ENCODE measurements around the gene IFT25.
"Not testable (repeated sequence)": the region's sequence is repeated elsewhere in the genome, so short reads cannot be mapped to it uniquely, and the experiment has no call there.

The IFT25 gene

DNA sequence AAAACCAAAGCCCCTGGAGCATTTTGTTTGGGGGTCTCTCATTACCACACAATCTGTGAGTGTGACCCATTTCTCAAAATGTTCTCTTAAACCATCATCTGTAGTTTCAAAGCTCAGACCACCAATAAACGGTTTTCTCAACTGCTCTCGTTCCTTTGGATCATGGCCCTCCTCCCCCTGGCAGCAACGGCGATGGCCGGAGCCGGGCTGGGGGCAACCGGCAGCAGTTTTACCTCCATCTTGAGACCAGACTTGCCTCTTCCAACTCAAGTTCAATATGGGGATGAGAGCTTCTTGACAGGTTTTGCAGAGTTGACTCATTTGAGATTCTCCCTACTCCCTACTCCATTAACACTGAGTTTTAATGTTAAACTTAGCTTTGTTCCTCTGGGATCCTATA lies 30.4 kb upstream of the IFT25 start:
- whole genome bisulfite sequencing, result 92% methylated on average over 7 of the region's 7 CpGs
- Histone ChIP-seq H3K27ac (ENCODE audit: low read depth, low read length) (no peak overlapping the region), H3K4me1 (ENCODE audit: insufficient read depth, low read length) (no peaks in the 10 kb centered on the region), H3K36me3 (ENCODE audit: insufficient read depth, low read length) (peaks cover 9% of the 10 kb centered on the region; the same call in 1 of the 2 replicates), H3K9me3 (ENCODE audit: insufficient read depth, low read depth, low read length) (no peaks in the 10 kb centered on the region), H3K4me3 (ENCODE audit: low read length) (no peak overlapping the region), H3K27me3 (ENCODE audit: insufficient read depth, low read length) (no peaks in the 10 kb centered on the region), H3K9ac (ENCODE audit: low read depth, low read length) (no peak overlapping the region)

DNA sequence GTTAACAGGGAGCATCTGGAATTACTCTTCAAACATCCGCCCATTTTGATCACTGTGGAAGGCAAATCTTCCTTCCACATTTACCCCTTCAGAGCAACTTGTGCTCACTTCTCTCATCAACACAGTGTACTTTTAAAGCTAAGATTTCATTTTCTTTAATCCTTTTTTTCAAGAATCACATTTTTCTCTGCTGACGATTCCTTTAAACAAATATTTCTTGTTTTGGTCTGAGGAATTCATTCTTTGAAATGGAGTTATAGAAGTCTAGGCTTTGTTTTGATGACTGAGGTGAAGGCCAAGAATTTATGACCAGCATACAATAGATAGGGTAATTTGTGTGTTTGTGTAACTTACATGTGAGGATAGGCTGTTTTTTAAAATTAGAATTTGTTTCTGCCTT lies 26.2 kb upstream of the IFT25 start:
- Histone ChIP-seq H3K4me1 (ENCODE audit: insufficient read depth, low read length) (no peaks in the 10 kb centered on the region), H3K9me3 (ENCODE audit: insufficient read depth, low read depth, low read length) (no peaks in the 10 kb centered on the region), H3K4me3 (ENCODE audit: low read length) (no peak overlapping the region), H3K27ac (ENCODE audit: low read depth, low read length) (no peak overlapping the region), H3K27me3 (ENCODE audit: insufficient read depth, low read length) (no peaks in the 10 kb centered on the region), H3K36me3 (ENCODE audit: insufficient read depth, low read length) (peaks cover 45% of the 10 kb centered on the region), H3K9ac (ENCODE audit: low read depth, low read length) (no peak overlapping the region)
- WGBS, result 96% methylated on average over 2 of the region's 2 CpGs

DNA sequence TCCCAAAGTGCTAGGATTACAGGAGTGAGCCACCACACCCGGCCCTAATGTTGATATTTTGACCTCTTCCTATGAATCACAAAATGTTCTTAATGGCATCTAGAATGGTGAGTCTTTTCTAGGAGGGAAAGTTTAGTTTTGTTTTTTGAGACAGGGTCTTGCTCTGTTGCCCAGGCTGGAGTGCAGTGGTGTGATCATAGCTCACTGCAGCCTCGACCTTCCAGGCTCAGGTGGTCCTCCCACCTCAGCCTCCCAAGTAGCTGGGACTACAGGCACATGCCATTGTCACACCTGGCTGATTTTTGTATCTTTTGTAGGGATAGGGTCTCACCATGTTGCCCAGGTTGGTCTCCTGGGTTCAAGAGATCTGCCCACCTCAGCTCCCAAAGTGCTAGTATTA lies 23.8 kb upstream of the IFT25 start:
- not testable (repeated sequence) for H3K27me3 ChIP-seq (ENCODE audit: insufficient read depth, low read length); H3K9me3 ChIP-seq (ENCODE audit: insufficient read depth, low read depth, low read length); H3K4me1 ChIP-seq (ENCODE audit: insufficient read depth, low read length); H3K27ac ChIP-seq (ENCODE audit: low read depth, low read length); H3K9ac ChIP-seq (ENCODE audit: low read depth, low read length); H3K4me3 ChIP-seq (ENCODE audit: low read length)
- 91% methylated on average over 2 of the region's 2 CpGs for WGBS
- peaks cover 65% of the 10 kb centered on the region for H3K36me3 ChIP-seq (ENCODE audit: insufficient read depth, low read length)

DNA sequence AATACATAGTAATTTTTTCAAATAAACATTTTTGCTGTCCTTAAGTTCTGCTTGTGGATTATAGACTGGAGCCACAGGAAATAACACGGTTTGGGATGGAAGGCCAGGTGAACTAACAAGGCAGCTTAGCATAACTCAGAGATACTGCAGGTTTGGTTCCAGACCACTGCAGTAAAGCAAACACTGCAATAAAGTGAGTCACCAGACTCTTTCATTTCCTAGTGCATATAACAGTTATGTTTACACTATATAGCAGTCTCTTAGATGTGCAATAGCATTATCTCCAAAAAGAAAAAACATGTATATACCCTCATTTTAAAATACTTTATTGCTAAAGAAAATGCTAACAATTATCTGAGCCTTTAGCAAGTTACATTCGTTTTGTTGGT lies 22.6 kb upstream of the IFT25 start:
- H3K4me3 ChIP-seq (ENCODE audit: low read length), result no peak overlapping the region
- H3K4me1 ChIP-seq (ENCODE audit: insufficient read depth, low read length), result peaks cover 3% of the 10 kb centered on the region; the same call in 1 of the 2 replicates
- 91% methylated on average over 2 of the region's 2 CpGs for WGBS
- peaks cover 74% of the 10 kb centered on the region for H3K36me3 ChIP-seq (ENCODE audit: insufficient read depth, low read length)
- no peak overlapping the region for H3K27ac ChIP-seq (ENCODE audit: low read depth, low read length)
- no peaks in the 10 kb centered on the region for H3K27me3 ChIP-seq (ENCODE audit: insufficient read depth, low read length)
- no peaks in the 10 kb centered on the region for H3K9me3 ChIP-seq (ENCODE audit: insufficient read depth, low read depth, low read length)
- no peak overlapping the region for H3K9ac ChIP-seq (ENCODE audit: low read depth, low read length)

DNA sequence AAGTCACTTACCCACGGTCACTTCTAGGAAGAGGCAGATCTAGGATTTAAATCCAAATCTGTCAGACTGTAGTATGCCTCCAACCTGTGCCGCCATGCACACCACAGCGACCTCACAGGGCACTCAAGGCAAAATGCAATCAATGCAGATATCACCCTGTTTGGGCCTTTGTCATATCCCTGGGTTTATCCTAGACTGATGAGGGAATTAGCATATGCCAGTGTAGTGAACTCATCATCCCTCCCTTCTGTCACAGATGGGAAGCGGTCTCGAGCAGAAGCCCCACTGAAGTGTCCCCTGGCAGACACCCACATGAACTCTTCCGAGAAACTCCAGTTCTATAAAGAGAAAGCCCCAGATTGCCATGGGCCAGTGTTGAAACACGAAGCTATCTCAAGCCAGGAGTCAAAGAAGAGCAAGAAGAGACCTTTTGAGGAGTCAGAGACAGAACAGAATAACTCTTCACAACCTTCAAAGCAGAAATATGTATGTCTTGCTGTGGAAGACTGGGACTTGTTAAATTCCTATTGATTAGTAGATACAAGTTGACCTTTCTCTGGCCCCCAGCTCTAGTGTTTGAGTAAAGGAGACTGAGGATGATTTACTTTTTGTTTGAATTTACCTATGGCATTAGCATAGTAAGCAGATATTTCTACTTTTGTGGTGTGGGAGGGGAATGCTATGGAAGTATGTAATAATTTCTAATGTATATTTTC lies 22.1 kb upstream of the IFT25 start:
- Histone ChIP-seq H3K9me3 (ENCODE audit: insufficient read depth, low read depth, low read length) (no peaks in the 10 kb centered on the region), H3K27me3 (ENCODE audit: insufficient read depth, low read length) (no peaks in the 10 kb centered on the region), H3K9ac (ENCODE audit: low read depth, low read length) (no peak overlapping the region), H3K27ac (ENCODE audit: low read depth, low read length) (no peak overlapping the region), H3K4me3 (ENCODE audit: low read length) (no peak overlapping the region), H3K4me1 (ENCODE audit: insufficient read depth, low read length) (peaks cover 3% of the 10 kb centered on the region; the same call in 1 of the 2 replicates), H3K36me3 (ENCODE audit: insufficient read depth, low read length) (peaks cover 79% of the 10 kb centered on the region)
- 98% methylated on average over 7 of the region's 7 CpGs for WGBS

DNA sequence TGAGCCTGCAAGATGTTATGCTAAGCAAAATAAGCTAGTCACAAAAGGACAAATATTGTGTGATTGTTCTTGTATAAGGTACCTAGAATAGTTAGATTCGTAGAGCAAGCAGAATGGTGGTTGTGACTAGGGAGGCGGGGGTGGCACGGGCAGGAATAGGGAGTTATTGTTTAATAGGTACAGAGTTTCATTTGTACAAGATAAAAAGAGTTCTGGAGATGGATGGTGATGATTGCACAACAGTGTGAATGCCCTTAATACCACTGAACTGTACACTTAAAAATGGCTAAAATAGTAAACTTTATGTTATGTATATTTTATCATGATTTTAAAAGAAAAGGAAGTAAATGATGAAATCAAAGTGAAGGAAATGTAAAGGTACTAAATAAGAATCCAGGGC lies 21.3 kb upstream of the IFT25 start:
- peaks cover 84% of the 10 kb centered on the region for H3K36me3 ChIP-seq (ENCODE audit: insufficient read depth, low read length)
- H3K4me3 ChIP-seq (ENCODE audit: low read length), result no peak overlapping the region
- no peak overlapping the region for H3K9ac ChIP-seq (ENCODE audit: low read depth, low read length)
- H3K9me3 ChIP-seq (ENCODE audit: insufficient read depth, low read depth, low read length), result no peaks in the 10 kb centered on the region
- no peak overlapping the region for H3K27ac ChIP-seq (ENCODE audit: low read depth, low read length)
- WGBS, result 96% methylated on average over 3 of the region's 3 CpGs
- peaks cover 3% of the 10 kb centered on the region; the same call in 1 of the 2 replicates for H3K4me1 ChIP-seq (ENCODE audit: insufficient read depth, low read length)
- H3K27me3 ChIP-seq (ENCODE audit: insufficient read depth, low read length), result no peaks in the 10 kb centered on the region

DNA sequence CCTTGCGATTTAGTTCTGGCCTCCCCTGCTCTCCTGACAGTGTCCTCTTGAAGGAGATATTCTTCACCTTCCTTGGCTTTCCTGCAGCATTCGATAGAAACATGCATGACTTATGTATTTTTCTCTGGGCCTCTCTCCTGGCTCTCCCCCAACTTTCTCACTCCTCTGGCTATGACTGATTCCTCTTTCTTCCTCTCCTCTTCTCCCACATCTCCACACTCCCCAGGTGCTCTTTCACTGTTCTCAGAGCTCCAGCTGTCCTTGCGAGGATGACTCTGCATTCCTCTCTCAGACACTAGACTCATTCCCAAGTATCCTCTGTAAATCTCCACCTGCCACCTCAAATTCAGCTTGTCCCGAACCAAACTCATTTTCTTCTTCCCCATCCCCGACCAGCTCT lies 18.6 kb upstream of the IFT25 start:
- WGBS, result 83% methylated on average over 5 of the region's 5 CpGs
- Histone ChIP-seq H3K36me3 (ENCODE audit: insufficient read depth, low read length) (peaks cover 88% of the 10 kb centered on the region), H3K27me3 (ENCODE audit: insufficient read depth, low read length) (no peaks in the 10 kb centered on the region), H3K27ac (ENCODE audit: low read depth, low read length) (no peak overlapping the region), H3K4me3 (ENCODE audit: low read length) (no peak overlapping the region), H3K9ac (ENCODE audit: low read depth, low read length) (no peak overlapping the region), H3K4me1 (ENCODE audit: insufficient read depth, low read length) (peaks cover 3% of the 10 kb centered on the region; the same call in 1 of the 2 replicates), H3K9me3 (ENCODE audit: insufficient read depth, low read depth, low read length) (no peaks in the 10 kb centered on the region)

DNA sequence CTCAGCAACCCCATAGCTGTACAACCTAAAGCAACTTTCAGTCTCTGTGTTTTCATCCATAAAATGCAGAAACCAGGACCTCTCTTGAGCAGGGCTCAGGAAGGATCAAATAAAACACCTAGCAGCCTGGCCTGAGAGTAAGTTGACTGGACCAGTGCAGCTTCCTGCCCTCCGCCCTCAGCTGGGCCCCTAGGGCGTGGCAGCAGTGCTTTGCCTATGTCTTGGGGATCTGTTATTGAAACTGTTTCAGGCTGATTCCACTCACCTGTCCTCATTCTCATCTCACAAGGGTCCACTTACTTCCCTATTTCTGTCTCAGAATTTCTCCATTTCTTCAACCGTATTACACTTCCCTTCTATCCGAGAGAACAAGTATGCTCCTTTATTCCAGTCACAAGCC lies 18.0 kb upstream of the IFT25 start:
- Histone ChIP-seq H3K27me3 (ENCODE audit: insufficient read depth, low read length) (no peaks in the 10 kb centered on the region), H3K4me1 (ENCODE audit: insufficient read depth, low read length) (peaks cover 3% of the 10 kb centered on the region; the same call in 1 of the 2 replicates), H3K4me3 (ENCODE audit: low read length) (no peak overlapping the region), H3K36me3 (ENCODE audit: insufficient read depth, low read length) (peaks cover 88% of the 10 kb centered on the region), H3K9me3 (ENCODE audit: insufficient read depth, low read depth, low read length) (no peaks in the 10 kb centered on the region), H3K9ac (ENCODE audit: low read depth, low read length) (no peak overlapping the region), H3K27ac (ENCODE audit: low read depth, low read length) (no peak overlapping the region)
- 94% methylated on average over 4 of the region's 4 CpGs for WGBS

DNA sequence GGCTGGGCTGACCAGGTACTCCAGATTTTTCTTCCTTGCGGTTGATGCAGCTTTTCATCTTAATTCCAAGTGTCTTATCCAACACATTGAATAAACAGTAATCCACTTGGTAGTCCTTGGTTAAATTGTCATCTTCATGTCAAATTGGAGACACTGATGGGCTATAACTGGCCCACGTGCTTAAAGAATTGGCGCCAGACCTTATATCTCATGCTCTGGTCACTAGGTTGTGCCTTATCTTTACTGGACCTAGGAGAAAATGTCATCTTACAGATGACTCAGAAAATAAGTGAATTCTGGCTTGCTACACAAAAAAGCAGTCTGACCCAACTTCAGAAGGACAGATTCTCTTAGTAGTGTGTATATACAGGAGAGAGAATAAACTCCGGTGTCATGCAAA lies 16.9 kb upstream of the IFT25 start:
- H3K36me3 ChIP-seq (ENCODE audit: insufficient read depth, low read length), result peaks cover 87% of the 10 kb centered on the region
- H3K4me1 ChIP-seq (ENCODE audit: insufficient read depth, low read length), result peaks cover 12% of the 10 kb centered on the region; the same call in 1 of the 2 replicates
- no peaks in the 10 kb centered on the region for H3K9me3 ChIP-seq (ENCODE audit: insufficient read depth, low read depth, low read length)
- H3K27me3 ChIP-seq (ENCODE audit: insufficient read depth, low read length), result no peaks in the 10 kb centered on the region
- no peak overlapping the region for H3K27ac ChIP-seq (ENCODE audit: low read depth, low read length)
- H3K9ac ChIP-seq (ENCODE audit: low read depth, low read length), result no peak overlapping the region
- H3K4me3 ChIP-seq (ENCODE audit: low read length), result no peak overlapping the region
- WGBS, result 97% methylated on average over 3 of the region's 4 CpGs

DNA sequence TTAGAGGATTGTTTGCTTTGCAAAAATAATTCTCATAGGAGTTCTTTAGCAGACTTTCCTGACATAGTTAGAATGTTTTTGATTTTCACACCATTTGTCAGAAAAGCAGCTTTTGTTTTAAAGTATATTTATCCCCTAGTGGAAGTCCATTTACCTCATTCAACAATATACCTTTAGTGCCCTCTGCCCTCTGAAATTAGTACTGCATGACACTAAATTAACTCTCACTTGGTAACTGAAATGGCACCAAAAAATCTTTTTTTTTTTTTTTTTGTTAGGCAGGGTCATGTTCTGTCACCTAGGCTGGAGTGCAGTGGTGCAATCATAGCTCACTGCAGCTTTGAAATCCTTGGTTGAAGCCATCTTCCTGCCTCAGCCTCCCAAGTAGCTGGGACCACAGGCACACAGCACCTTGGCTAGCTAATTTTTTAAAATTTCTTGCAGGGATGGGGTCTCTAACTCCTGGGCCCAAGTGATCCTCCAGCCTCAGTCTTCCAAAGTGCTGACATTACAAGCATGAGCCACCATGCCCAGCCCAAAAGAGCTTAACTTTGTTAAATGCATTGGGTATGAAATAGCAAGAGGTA lies 14.3 kb upstream of the IFT25 start:
- Histone ChIP-seq H3K36me3 (ENCODE audit: insufficient read depth, low read length) (peaks cover 84% of the 10 kb centered on the region), H3K27ac (ENCODE audit: low read depth, low read length) (no peak overlapping the region), H3K4me1 (ENCODE audit: insufficient read depth, low read length) (peaks cover 22% of the 10 kb centered on the region), H3K4me3 (ENCODE audit: low read length) (no peak overlapping the region), H3K9me3 (ENCODE audit: insufficient read depth, low read depth, low read length) (no peaks in the 10 kb centered on the region), H3K9ac (ENCODE audit: low read depth, low read length) (no peak overlapping the region), H3K27me3 (ENCODE audit: insufficient read depth, low read length) (no peaks in the 10 kb centered on the region)

DNA sequence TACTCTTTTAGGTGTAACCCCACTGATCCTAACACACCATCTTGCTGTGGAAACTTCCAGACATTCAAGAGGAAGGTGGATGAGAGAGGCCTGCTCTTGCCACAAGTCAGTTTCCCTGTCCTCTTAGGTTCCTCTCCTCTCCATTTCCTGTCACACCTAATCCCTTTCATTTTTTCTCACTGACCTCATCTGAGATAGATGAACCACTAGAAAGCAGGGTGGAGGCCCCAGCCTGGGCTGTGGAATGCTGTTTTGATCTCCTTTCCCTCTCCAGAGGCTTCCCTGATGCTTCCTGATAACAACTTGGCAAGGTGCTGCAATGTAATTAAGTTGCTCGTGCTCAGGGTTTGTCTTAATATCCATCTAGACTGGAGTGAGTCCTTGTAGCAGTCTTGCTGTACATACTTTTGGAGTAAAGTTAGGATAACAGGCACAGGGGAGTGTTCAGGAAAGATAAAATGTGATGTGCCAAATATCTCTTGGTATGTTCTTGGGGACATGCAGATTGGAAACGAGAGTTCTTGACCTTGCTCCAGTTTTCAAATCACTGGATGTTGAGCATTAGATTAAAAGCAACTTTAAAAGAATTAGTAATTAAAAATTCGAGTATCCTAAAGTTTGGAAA lies 11.8 kb upstream of the IFT25 start:
- H3K27me3 ChIP-seq (ENCODE audit: insufficient read depth, low read length), result no peaks in the 10 kb centered on the region
- H3K9me3 ChIP-seq (ENCODE audit: insufficient read depth, low read depth, low read length), result no peaks in the 10 kb centered on the region
- H3K4me1 ChIP-seq (ENCODE audit: insufficient read depth, low read length), result peaks cover 20% of the 10 kb centered on the region
- peak overlapping the region; percentile 22; the same call in 1 of the 2 replicates for H3K9ac ChIP-seq (ENCODE audit: low read depth, low read length)
- H3K4me3 ChIP-seq (ENCODE audit: low read length), result no peak overlapping the region
- WGBS, result 80% methylated on average over 3 of the region's 3 CpGs
- peaks cover 83% of the 10 kb centered on the region for H3K36me3 ChIP-seq (ENCODE audit: insufficient read depth, low read length)
- H3K27ac ChIP-seq (ENCODE audit: low read depth, low read length), result peak overlapping the region; percentile 29; the same call in 1 of the 2 replicates
